Aortic smooth muscle cell (primary cell): ENCODE results near the gene GATA1. TPM values are rescaled to one million over a fixed set of nuclear protein-coding genes. Genes with fewer than 3 reads are reported as not detected.

Experiments
- total RNA-seq: library from RNA; depleted of rRNA; stranded (reverse); fragments of >200 nt; gene quantifications from 2 replicates; pipeline ENCODE4 v1.2.3, GENCODE V29; 2014

Gene GATA1
- not detected in 2 replicates for total RNA-seq

DNA sequence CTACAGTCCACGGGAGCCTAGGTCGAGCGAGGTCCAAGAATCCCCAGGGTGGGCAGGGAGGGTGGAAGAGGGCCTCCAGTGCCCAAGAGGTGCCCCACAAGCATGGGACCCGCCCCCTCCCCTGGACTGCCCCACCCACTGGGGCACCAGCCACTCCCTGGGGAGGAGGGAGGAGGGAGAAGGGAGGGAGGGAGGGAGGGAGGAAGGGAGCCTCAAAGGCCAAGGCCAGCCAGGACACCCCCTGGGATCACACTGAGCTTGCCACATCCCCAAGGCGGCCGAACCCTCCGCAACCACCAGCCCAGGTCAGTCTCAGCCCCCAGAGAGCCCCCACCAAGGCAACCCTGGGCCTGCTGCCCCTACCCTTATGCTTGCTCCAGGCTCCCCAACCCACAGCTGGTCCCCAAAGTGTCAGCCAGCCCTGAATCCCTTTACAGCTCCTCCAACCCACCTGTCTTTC is at the start of gene GATA1:
Gene GATA1 (plus strand): TSS at position 250 of the 460 bp plus-strand sequence. CDS start 4,520 bp downstream, outside the sequence.

GRCh38 chrX:48761674-48762471 is 24.5 kb upstream of the GATA1 start, which contains the start of gene GLOD5:
GLOD5 (plus strand) TSS chrX:48761747; CDS start chrX:48761791, 44 bp downstream.

GRCh38 chrX:48801280-48802088 is 15.1 kb downstream of the GATA1 start, which contains the start of gene HDAC6:
HDAC6 (plus strand) TSS chrX:48802067; CDS start chrX:48802693, 626 bp downstream.

DNA sequence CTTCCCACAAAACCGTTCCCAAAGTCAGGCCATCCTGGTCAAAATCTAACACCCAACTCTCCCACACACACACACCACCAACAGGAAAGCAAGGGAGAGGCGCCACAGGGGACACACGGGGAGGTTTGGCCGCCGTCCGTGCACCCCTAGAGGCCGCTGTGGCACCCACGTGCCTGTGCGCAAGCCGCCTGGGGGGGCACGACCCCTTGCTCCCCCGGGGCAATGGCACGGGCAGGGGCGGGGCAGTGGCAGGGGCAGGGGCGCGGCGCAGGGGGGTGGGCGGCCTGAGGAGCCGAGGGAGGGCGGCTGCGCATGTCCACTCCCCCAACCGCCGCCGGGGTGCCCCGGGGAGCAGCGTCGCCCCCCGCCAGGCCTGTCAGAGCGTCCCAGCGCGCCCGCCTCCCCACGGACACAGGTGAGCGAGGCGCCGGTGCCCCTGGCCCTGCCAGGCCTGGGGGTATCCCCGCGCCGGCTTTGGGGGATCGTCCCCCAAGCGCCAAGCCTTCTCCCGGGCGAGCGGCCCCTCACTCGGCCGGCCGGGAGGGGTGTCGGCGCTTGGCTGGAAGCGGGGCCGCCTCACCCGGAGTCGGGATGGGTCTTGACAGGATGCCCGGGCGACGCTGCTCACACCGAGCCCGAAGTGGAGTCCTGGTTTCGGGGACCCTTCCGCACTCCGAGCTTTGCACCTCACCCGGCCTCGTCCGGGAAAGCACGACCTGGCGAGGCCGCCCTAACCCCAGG is 39.9 kb downstream of the GATA1 start, which contains the start of gene ERAS:
Gene ERAS (plus strand): TSS at position 379 of the 741 bp plus-strand sequence. CDS start 2,611 bp downstream, outside the sequence.

GRCh38 chrX:48835524-48836329 is 49.3 kb downstream of the GATA1 start, which contains the start of gene PCSK1N:
PCSK1N (minus strand) TSS chrX:48835610; CDS start chrX:48835532, 78 bp downstream.

Other genes with a start within 250 kb of the GATA1 start
- gene TBC1D25, start 246.9 kb upstream of the GATA1 start, total RNA-seq = 5.4 and 6.0 TPM in 2 replicates
- 301 and 362 TPM in 2 replicates for gene RBM3, start 212.1 kb upstream of the GATA1 start, total RNA-seq
- gene WDR13, start 189.1 kb upstream of the GATA1 start, total RNA-seq = 146 and 154 TPM in 2 replicates
- 0.12 TPM in 1 of 2 replicates, not detected in the other for gene WAS, start 102.8 kb upstream of the GATA1 start, total RNA-seq
- gene SUV39H1, start 89.9 kb upstream of the GATA1 start, total RNA-seq = 3.0 and 4.4 TPM in 2 replicates
- not detected in 2 replicates for gene GLOD5, start 24.8 kb upstream of the GATA1 start, total RNA-seq
- 21.7 and 28.1 TPM in 2 replicates for gene HDAC6, start 15.5 kb downstream of the GATA1 start, total RNA-seq
- not detected in 2 replicates for gene ERAS, start 39.9 kb downstream of the GATA1 start, total RNA-seq
- not detected in 2 replicates for gene PCSK1N, start 49.0 kb downstream of the GATA1 start, total RNA-seq
- gene TIMM17B, start 111.2 kb downstream of the GATA1 start, total RNA-seq = 22.9 and 30.3 TPM in 2 replicates
- gene PQBP1, start 111.3 kb downstream of the GATA1 start, total RNA-seq = 63.0 and 96.7 TPM in 2 replicates
- 11.9 and 12.9 TPM in 2 replicates for gene SLC35A2, start 125.1 kb downstream of the GATA1 start, total RNA-seq
- gene PIM2, start 132.4 kb downstream of the GATA1 start, total RNA-seq = 2.7 and 3.3 TPM in 2 replicates
- gene OTUD5, start 171.0 kb downstream of the GATA1 start, total RNA-seq = 33.1 and 33.4 TPM in 2 replicates
- 0.56 and 0.79 TPM in 2 replicates for gene KCND1, start 185.3 kb downstream of the GATA1 start, total RNA-seq
- gene GRIPAP1, start 215.7 kb downstream of the GATA1 start, total RNA-seq = 27.2 and 39.0 TPM in 2 replicates